ENCODE measurements around the gene MACO1. TPM values are rescaled to one million over a fixed set of nuclear protein-coding genes. Genes with fewer than 3 reads are reported as not detected.

MACO1 gene
- total and polyA plus RNA-seq, 2 of the 13 experiments (the other 11 are each of a cell fraction or from before 2014, with no cell fraction given) = 9.7 to 17.0 TPM

DNA sequence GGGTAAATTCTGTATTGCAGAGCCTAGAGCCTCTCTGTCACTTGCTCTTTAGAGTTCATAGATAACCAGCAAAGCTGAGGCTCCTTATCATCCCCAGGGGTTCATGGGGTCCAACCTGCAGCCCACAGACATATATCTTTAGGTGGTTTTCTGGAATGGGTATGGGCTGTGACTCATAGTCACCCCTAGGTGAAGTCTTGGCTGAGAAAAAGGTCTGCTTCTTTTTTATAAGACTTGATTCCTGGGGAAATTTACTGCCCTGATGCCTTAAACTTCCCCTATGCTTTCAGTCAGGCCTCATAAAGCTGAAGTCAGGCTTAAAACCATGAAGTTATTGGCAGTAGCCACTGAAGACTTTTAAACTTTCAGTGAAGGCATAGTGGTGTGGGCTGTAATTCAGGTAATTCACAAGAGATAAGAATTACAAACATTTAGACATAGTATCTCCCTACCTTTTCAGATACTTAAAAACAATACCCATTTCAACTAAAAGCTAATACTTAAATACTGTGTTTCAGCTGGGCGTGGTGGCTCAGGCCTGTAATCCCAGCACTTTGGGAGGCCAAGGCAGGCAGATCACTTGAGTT, 46.8 kb downstream of the MACO1 start:
- ChIA-PET POLR2A (no interaction called here), CTCF (ENCODE audit: low intra/inter-chr PET ratio, low total read pairs) (no interaction called here)
- Histone ChIP-seq H3K27ac (ENCODE audit: extremely low read length, insufficient read depth, low read length) (no peak overlapping the region), H3K9ac (ENCODE audit: insufficient read depth, low read depth, low read length) (no peak overlapping the region), H3K36me3 (replicated peaks in 1 of 2; ENCODE audit: control insufficient read depth in 1 of 2, insufficient read depth in 2 of 2, low read length in 2 of 2) (0 out of 5 replicates have a peak, but pooled peaks cover 0 to 3% of the 10 kb centered on the region in 2 experiments), H3K9me3 (ENCODE audit: low read length) (no peaks in the 10 kb centered on the region), H3K4me2 (ENCODE audit: low read depth, low read length) (no peak overlapping the region), H4K20me1 (ENCODE audit: insufficient read depth, low read length) (no peaks in the 10 kb centered on the region), H2AFZ (ENCODE audit: low read length) (no peak overlapping the region), H3K27me3 (ENCODE audit: control insufficient read depth in 1 of 2, insufficient read depth in 2 of 2, low read length in 2 of 2) (no peaks in the 10 kb centered on the region), H3K4me3 (replicated peaks in 1 of 3; ENCODE audit: insufficient read depth in 1 of 3, low read depth in 2 of 3, low read length in 3 of 3) (no peak overlapping the region), H3K79me2 (ENCODE audit: insufficient read depth, low read length) (no peaks in the 10 kb centered on the region), H3K4me1 (ENCODE audit: insufficient read depth, low read length) (peaks cover 17% of the 10 kb centered on the region)
- DNase-seq (ENCODE audit: low spot score) = no peak
- FAIRE-seq = no peak
- BruUV-seq (replicated peaks) = no TSS peak
- WGBS (ENCODE audit: low lambda C conversion rate) = 100% methylated on average over 1 of the region's 1 CpG
- intact Hi-C loops (cut with micrococcal nuclease; ENCODE audit: unreplicated experiment) = no loop called here
- ATAC-seq = no peak
- in situ Hi-C loops (cut with HindIII; ENCODE audit: extremely low pct_ligation_motif_present, low pct_unique_long_range_greater_than_20kb) = no loop called here
- TF ChIP-seq ZNF792 (CRISPR knock-in tag; IDR thresholded peaks at IDR 0.05) = no peak

GRCh38 chr1:25478633-25479032, 47.9 kb downstream of the MACO1 start:
- Histone ChIP-seq H3K4me2 (ENCODE audit: low read depth, low read length) (no peak overlapping the region), H3K36me3 (replicated peaks in 1 of 2; ENCODE audit: control insufficient read depth in 1 of 2, insufficient read depth in 2 of 2, low read length in 2 of 2) (peaks cover 0 to 7% of the 10 kb centered on the region in 2 experiments; a peak in 1 of 5 replicates), H3K27ac (ENCODE audit: extremely low read length, insufficient read depth, low read length) (no peak overlapping the region), H3K4me3 (replicated peaks in 1 of 3; ENCODE audit: insufficient read depth in 1 of 3, low read depth in 2 of 3, low read length in 3 of 3) (no peak overlapping the region), H2AFZ (ENCODE audit: low read length) (no peak overlapping the region), H3K4me1 (ENCODE audit: insufficient read depth, low read length) (peaks cover 18% of the 10 kb centered on the region), H4K20me1 (ENCODE audit: insufficient read depth, low read length) (no peaks in the 10 kb centered on the region), H3K27me3 (ENCODE audit: control insufficient read depth in 1 of 2, insufficient read depth in 2 of 2, low read length in 2 of 2) (no peaks in the 10 kb centered on the region), H3K9me3 (ENCODE audit: low read length) (no peaks in the 10 kb centered on the region), H3K9ac (ENCODE audit: insufficient read depth, low read depth, low read length) (no peak overlapping the region), H3K79me2 (ENCODE audit: insufficient read depth, low read length) (no peaks in the 10 kb centered on the region)
- no peak for DNase-seq (ENCODE audit: low spot score)
- in situ Hi-C loops (cut with HindIII; ENCODE audit: extremely low pct_ligation_motif_present, low pct_unique_long_range_greater_than_20kb) (no loop called here), intact Hi-C loops (cut with micrococcal nuclease; ENCODE audit: unreplicated experiment) (no loop called here)
- TF ChIP-seq ZBTB3 (CRISPR knock-in tag; IDR thresholded peaks at IDR 0.05; ENCODE audit: borderline replicate concordance, low read depth) (no peak), ZFYVE20 (CRISPR knock-in tag; IDR thresholded peaks at IDR 0.05; ENCODE audit: borderline replicate concordance, low read depth) (no peak), ZNF746 (CRISPR knock-in tag; IDR thresholded peaks at IDR 0.05) (no peak), PHF8 (CRISPR knock-in tag; IDR thresholded peaks at IDR 0.05) (no peak), LRRFIP1 (CRISPR knock-in tag; conservative IDR thresholded peaks at IDR 0.05) (no peak)
- FAIRE-seq = no peak
- no peak for ATAC-seq
- no TSS peak for BruUV-seq (replicated peaks)
- ChIA-PET POLR2A (no interaction called here), CTCF (ENCODE audit: low intra/inter-chr PET ratio, low total read pairs) (no interaction called here)

Data from HepG2 (cell line).